Caki2 (cell line): ENCODE results near the gene ADM5. TPM values are rescaled to one million over a fixed set of nuclear protein-coding genes. Genes with fewer than 3 reads are reported as not detected.

ENCODE experiments used
- DNase-seq: peaks from one replicate; pipeline ENCODE4 v3.0.0-alpha.2; 2015; ENCODE audit warnings: low read depth
- in situ Hi-C: cut with HindIII; loops from 2 replicates; pipeline ENCODE4 v1.10.0; 2016; ENCODE audit warnings: low sequenced_read_pairs, low pct_unique_long_range_greater_than_20kb, mixed read lengths
- total RNA-seq: library from RNA; depleted of rRNA; stranded (reverse); fragments of >200 nt; shearing (Covaris generic); gene quantifications from 2 replicates; pipeline ENCODE4 v1.2.3, GENCODE V29; 2014; ENCODE audit warnings: low replicate concordance; rRNA removed

Gene ADM5
- total RNA-seq, 1 experiment from 2014 or later, result 1.1 TPM

DNA sequence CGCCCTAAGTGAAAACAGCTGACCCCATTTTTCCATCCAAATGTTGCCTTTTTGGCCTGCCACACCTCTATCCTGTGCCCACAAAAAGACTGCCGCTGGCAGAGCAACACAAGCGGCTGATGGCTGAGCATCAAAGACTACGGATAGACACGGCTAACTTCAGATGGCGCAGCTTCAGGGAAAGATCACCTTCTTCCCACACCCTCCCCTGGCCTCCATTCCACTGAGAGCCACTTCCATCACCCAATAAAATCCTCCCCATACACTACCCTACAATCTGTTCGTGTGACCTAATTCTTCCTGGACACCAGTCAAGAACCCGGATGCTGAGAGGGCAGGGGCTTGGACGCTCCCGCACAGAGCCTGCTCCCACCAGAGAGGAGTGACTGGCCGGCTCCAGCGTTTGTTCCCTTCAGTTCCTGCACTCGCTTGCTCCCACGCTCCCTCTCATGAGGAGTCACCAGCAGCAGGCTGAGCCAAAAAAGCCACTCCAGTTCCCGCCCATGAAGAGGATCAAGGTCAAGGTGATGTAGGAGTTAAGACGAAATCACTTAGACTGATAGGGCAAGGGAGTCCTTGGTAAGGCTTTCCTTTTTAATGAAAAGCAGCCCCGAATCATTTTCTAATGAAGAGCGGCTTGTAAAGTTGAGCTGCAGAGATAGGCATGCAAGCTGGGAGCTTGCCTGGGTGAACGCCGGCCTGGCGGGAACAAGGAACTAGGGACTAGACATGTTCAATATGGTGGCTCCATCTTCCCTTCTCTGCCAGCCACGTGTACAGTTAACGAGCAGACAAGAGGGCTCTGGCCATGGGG is 38.0 kb downstream of the ADM5 start:
- no peak for DNase-seq
- in situ Hi-C loops, result no loop called here

DNA sequence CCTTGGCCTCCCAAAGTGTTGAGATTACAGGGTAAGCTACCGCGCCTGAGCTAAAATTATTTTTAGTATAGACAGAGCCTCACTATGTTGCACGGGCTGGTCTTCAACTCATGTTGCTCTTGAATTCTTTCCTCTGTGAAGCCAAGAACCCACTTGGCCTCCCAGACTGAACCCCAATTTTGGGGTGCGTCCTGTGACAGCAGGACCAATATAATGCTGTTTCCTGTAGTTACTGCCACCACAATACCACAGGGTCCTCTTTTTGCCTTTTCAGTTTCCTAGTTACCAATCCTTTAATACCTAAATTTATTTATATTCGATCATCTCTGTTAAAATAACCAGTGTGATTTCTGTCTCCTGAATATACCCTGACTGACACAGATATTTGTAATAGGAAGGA is 40.8 kb downstream of the ADM5 start:
- in situ Hi-C loops, result no loop called here
- no peak for DNase-seq

DNA sequence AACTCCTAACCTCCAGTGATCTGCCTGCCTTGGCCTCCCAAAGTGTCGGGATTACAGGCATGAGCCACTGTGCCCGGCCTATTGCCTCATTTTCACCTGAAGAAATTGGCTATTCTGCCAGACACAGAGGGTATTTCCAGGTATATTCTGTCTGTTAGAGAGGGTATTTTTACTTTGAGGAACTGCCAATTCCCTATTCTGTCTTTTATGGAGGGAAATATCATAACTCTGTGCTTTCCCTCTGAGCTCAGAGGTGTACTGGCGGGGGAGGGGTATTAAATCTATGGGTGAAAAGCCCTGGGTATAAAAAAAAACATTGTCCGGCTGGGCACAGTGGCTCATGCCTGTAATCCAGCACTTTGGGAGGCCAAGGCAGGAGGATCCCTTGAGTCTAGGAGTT is 48.9 kb downstream of the ADM5 start:
- DNase-seq, result no peak
- in situ Hi-C loops, result no loop called here

DNA sequence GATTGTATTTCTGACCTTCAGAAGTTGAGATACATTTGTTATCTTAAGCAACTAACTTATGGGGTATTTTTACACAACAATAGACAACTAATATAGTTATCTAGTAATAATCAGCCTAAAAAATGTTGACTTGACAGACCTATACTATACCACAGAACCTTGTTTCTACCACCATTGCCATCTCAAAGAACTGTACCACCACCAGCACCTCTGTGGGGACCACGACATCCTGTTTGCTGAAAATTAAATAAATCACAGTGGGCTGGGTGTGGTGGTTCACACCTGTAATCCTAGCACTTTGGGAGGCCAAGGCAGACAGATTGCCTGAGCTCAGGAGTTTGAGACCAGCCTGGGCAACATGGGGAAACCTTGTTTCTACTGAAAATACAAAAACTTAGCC is 49.7 kb downstream of the ADM5 start:
- in situ Hi-C loops, result no loop called here
- DNase-seq, result no peak

DNA sequence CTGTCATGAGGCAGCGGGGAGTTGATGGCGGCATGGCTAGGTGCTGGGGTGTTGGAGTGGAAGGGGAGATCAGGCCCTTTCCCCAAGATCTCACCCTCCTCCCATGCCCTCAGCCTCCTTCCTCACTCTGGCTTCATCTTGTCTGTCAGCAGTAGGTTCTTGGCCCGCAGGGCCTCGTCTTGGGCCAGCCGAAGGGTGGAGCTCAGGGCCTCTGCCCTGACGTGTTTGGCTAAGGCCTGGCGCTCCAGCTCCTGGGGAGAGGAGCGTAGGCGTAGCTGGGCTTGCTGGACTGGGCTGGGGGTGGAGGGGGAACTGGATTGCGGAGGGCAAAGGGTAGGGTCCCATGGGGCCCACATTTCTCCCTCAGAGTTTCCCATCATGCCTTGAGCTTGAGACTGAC is 50.5 kb downstream of the ADM5 start:
- in situ Hi-C loops, result no loop called here
- DNase-seq, result no peak

Other genes with a start within 250 kb of the ADM5 start
- not detected in 2 replicates for gene SLC17A7, start 248.1 kb upstream of the ADM5 start, total RNA-seq
- 142 and 146 TPM in 2 replicates for gene PIH1D1, start 237.8 kb upstream of the ADM5 start, total RNA-seq
- 83.2 and 88.7 TPM in 2 replicates for gene ALDH16A1, start 236.4 kb upstream of the ADM5 start, total RNA-seq
- gene FLT3LG, start 215.4 kb upstream of the ADM5 start, total RNA-seq, result 0.35 and 0.71 TPM in 2 replicates
- 2,724 and 3,070 TPM in 2 replicates for gene RPL13A, start 202.0 kb upstream of the ADM5 start, total RNA-seq
- gene RPS11, start 193.2 kb upstream of the ADM5 start, total RNA-seq, result 2,936 and 3,126 TPM in 2 replicates
- 75.4 and 121 TPM in 2 replicates for gene FCGRT, start 176.9 kb upstream of the ADM5 start, total RNA-seq
- 0.27 and 0.52 TPM in 2 replicates for gene RCN3, start 161.6 kb upstream of the ADM5 start, total RNA-seq
- gene NOSIP, start 109.0 kb upstream of the ADM5 start, total RNA-seq, result 172 and 190 TPM in 2 replicates
- gene PRRG2, start 108.3 kb upstream of the ADM5 start, total RNA-seq, result 9.5 TPM in 1 of 2 replicates, not detected in the other
- 1.3 and 2.3 TPM in 2 replicates for gene PRR12, start 98.4 kb upstream of the ADM5 start, total RNA-seq
- 140 and 190 TPM in 2 replicates for gene RRAS, start 49.5 kb upstream of the ADM5 start, total RNA-seq
- gene SCAF1, start 47.4 kb upstream of the ADM5 start, total RNA-seq, result 18.5 and 28.2 TPM in 2 replicates
- gene IRF3, start 23.7 kb upstream of the ADM5 start, total RNA-seq, result 116 and 227 TPM in 2 replicates
- gene BCL2L12, start 23.7 kb upstream of the ADM5 start, total RNA-seq, result 3.0 TPM in 1 of 2 replicates, not detected in the other
- 432 and 563 TPM in 2 replicates for gene PRMT1, start 12.3 kb upstream of the ADM5 start, total RNA-seq
- 21.2 and 26.7 TPM in 2 replicates for gene CPT1C, start 1.5 kb downstream of the ADM5 start, total RNA-seq
- gene TSKS, start 73.7 kb downstream of the ADM5 start, total RNA-seq, result not detected in 2 replicates
- 290 and 317 TPM in 2 replicates for gene AP2A1, start 77.4 kb downstream of the ADM5 start, total RNA-seq
- gene FUZ, start 123.7 kb downstream of the ADM5 start, total RNA-seq, result 50.1 and 84.7 TPM in 2 replicates
- gene MED25, start 128.7 kb downstream of the ADM5 start, total RNA-seq, result 27.0 and 34.7 TPM in 2 replicates
- 126 and 143 TPM in 2 replicates for gene PTOV1, start 161.6 kb downstream of the ADM5 start, total RNA-seq
- 61.9 and 99.6 TPM in 2 replicates for gene PNKP, start 178.0 kb downstream of the ADM5 start, total RNA-seq
- 8.0 and 12.9 TPM in 2 replicates for gene AKT1S1, start 187.8 kb downstream of the ADM5 start, total RNA-seq
- 7.1 and 7.8 TPM in 2 replicates for gene TBC1D17, start 188.1 kb downstream of the ADM5 start, total RNA-seq
- gene IL4I1, start 207.3 kb downstream of the ADM5 start, total RNA-seq, result 8.9 and 9.5 TPM in 2 replicates
- gene ATF5, start 239.6 kb downstream of the ADM5 start, total RNA-seq, result 9.6 TPM in 2 replicates
- gene NUP62, start 239.9 kb downstream of the ADM5 start, total RNA-seq, result 96.7 and 102 TPM in 2 replicates